Measurements from ENCODE around the gene IDI2. TPM values are rescaled to one million over a fixed set of nuclear protein-coding genes. Genes with fewer than 3 reads are reported as not detected.

The IDI2 gene
- total RNA-seq, 1 experiment from 2014 or later = not detected

DNA sequence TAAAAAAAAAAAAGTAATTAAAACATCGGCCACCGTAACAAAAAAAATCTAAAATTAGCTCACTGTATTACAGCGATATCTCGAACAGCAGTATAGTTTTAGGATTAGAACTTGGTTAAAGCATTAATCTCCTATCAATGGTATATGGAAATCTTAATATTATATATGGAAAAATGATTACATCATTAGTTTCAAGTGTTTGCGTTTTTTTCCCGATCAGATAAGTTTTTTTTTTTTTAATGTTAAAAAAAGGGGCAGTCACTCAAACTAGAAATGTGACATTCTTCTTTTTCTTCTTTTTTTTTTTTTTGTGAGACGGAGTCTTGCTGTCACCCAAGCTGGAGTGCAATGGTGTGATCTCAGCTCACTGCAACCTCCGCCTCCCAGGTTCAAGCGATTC, 15.9 kb upstream of the IDI2 start:
- POLR2A ChIA-PET = no interaction called here
- H4K20me1 ChIP-seq (ENCODE audit: insufficient read depth) = no peaks in the 10 kb centered on the region; the same call in 1 of the 2 replicates
- DNase-seq (ENCODE audit: low read depth, low spot score) (no peak), ATAC-seq (no peak)
- H3K4me3 ChIP-seq (replicated peaks in 1 of 2; ENCODE audit: low read depth in 1 of 2, low read length in 2 of 2) = no peak overlapping the region
- RAD21 ChIA-PET (ENCODE audit: low non-redundant PET in 1 of 2, low total read pairs in 2 of 2, uncharacterized antibody in 2 of 2, unreplicated experiment in 2 of 2) = no interaction called here
- no peaks in the 10 kb centered on the region for H3K27me3 ChIP-seq (ENCODE audit: insufficient read depth, low read length)
- peaks cover 16 to 26% of the 10 kb centered on the region in 2 experiments for H3K36me3 ChIP-seq (ENCODE audit: control insufficient read depth in 1 of 2, insufficient read depth in 2 of 2, low read length in 2 of 2)
- H3K9me2 ChIP-seq (ENCODE audit: insufficient read depth) = no peaks in the 10 kb centered on the region
- CTCF ChIA-PET = no interaction called here
- H2AFZ ChIP-seq (ENCODE audit: low read depth, low read length, poor library complexity, severe bottlenecking) = no peak overlapping the region
- H3K4me1 ChIP-seq (ENCODE audit: control insufficient read depth in 1 of 2, insufficient read depth in 2 of 2, low read length in 2 of 2) = no peaks in the 10 kb centered on the region
- intact Hi-C loops (cut with micrococcal nuclease) = no loop called here
- H3K9ac ChIP-seq (ENCODE audit: low read length) = no peak overlapping the region
- no peak overlapping the region for H3K4me2 ChIP-seq (ENCODE audit: low read length)
- no peaks in the 10 kb centered on the region for H3K9me3 ChIP-seq (ENCODE audit: control insufficient read depth in 1 of 2, insufficient read depth in 1 of 2, low read depth in 1 of 2, low read length in 2 of 2)
- BruUV-seq (replicated peaks) = no TSS peak
- peaks cover 27% of the 10 kb centered on the region for H3K79me2 ChIP-seq (ENCODE audit: insufficient read depth, low read length)
- H3K27ac ChIP-seq (ENCODE audit: low read depth, low read length) = no peak overlapping the region
- TF ChIP-seq ELF1 (IDR thresholded peaks at IDR 0.05; ENCODE audit: borderline replicate concordance, low read depth) (no peak), SRF (IDR thresholded peaks at IDR 0.05; ENCODE audit: low read depth) (no peak), ATF3 (IDR thresholded peaks at IDR 0.05) (no peak), SP1 (IDR thresholded peaks at IDR 0.05; ENCODE audit: low read depth) (no peak), ZFX (IDR thresholded peaks at IDR 0.05) (no peak), CTCF (IDR thresholded peaks at IDR 0.05 in 2 of 3, conservative IDR thresholded peaks at IDR 0.05 in 1 of 3; ENCODE audit: borderline replicate concordance in 1 of 3, insufficient read depth in 1 of 3, low read depth in 2 of 3, low read length in 2 of 3) (no peak), ZNF274 (IDR thresholded peaks at IDR 0.05; ENCODE audit: low read depth, low read length) (no peak), FOSL1 (IDR thresholded peaks at IDR 0.05; ENCODE audit: low read depth) (no peak), EZH2phosphoT487 (IDR thresholded peaks at IDR 0.05; ENCODE audit: borderline replicate concordance) (no peak), TCF7L2 (IDR thresholded peaks at IDR 0.05; ENCODE audit: borderline replicate concordance, extremely low read depth, insufficient read depth, insufficient read length) (no peak), CBX3 (IDR thresholded peaks at IDR 0.05; ENCODE audit: low read depth) (no peak), CEBPB (IDR thresholded peaks at IDR 0.05; ENCODE audit: low read depth) (no peak), JUND (IDR thresholded peaks at IDR 0.05) (no peak)
- TF ChIP-seq, protein P1, sequence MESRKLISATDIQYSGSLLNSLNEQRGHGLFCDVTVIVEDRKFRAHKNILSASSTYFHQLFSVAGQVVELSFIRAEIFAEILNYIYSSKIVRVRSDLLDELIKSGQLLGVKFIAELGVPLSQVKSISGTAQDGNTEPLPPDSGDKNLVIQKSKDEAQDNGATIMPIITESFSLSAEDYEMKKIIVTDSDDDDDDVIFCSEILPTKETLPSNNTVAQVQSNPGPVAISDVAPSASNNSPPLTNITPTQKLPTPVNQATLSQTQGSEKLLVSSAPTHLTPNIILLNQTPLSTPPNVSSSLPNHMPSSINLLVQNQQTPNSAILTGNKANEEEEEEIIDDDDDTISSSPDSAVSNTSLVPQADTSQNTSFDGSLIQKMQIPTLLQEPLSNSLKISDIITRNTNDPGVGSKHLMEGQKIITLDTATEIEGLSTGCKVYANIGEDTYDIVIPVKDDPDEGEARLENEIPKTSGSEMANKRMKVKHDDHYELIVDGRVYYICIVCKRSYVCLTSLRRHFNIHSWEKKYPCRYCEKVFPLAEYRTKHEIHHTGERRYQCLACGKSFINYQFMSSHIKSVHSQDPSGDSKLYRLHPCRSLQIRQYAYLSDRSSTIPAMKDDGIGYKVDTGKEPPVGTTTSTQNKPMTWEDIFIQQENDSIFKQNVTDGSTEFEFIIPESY (IDR thresholded peaks at IDR 0.05; ENCODE audit: extremely low read depth, insufficient replicate concordance, low read length) = no peak
